H9 (cell line): ENCODE measurements around the gene ZKSCAN7. TPM values are rescaled to one million over a fixed set of nuclear protein-coding genes. Genes with fewer than 3 reads are reported as not detected.
A peak's percentile ranks its signal among the peaks of the same experiment; 100 is the strongest.

Experiments used
- DNase-seq: peaks from one replicate; pipeline ENCODE4 v3.0.0-alpha.2; 2017
- H2AFZ ChIP-seq: one replicate; pipeline ENCODE4 v1.6.1; 2013; ENCODE audit warnings: mild to moderate bottlenecking, low read length, control low read depth, moderate library complexity
- H2AK5ac ChIP-seq: 2 replicates; pipeline ENCODE4 v1.6.1; 2013; ENCODE audit warnings: low read length, control low read depth, mixed read lengths; ENCODE audit not compliant: insufficient read length
- H2BK120ac ChIP-seq: one replicate; pipeline ENCODE4 v1.6.1; 2013; ENCODE audit warnings: low read depth, mild to moderate bottlenecking, low read length, control low read depth, inconsistent platforms; ENCODE audit not compliant: poor library complexity, severe bottlenecking
- H2BK12ac ChIP-seq: 2 replicates; pipeline ENCODE4 v1.6.1; 2013; ENCODE audit warnings: low read length, control low read depth, mixed read lengths, low read depth; ENCODE audit not compliant: insufficient read length
- H2BK15ac ChIP-seq: 2 replicates; pipeline ENCODE4 v1.6.1; 2013; ENCODE audit warnings: low read depth, low read length, control low read depth
- H2BK20ac ChIP-seq: one replicate; pipeline ENCODE4 v1.6.1; 2013; ENCODE audit warnings: low read depth, mild to moderate bottlenecking, low read length, control low read depth, inconsistent platforms; ENCODE audit not compliant: poor library complexity, severe bottlenecking
- H2BK5ac ChIP-seq: 2 replicates; pipeline ENCODE4 v1.6.1; 2013; ENCODE audit warnings: low read length, control low read depth, mixed read lengths; ENCODE audit not compliant: insufficient read length
- H3K14ac ChIP-seq: 2 replicates; pipeline ENCODE4 v1.6.1; 2013; ENCODE audit warnings: low read length, control low read depth; ENCODE audit not compliant: insufficient read depth
- H3K18ac ChIP-seq: 2 replicates; pipeline ENCODE4 v1.6.1; 2013; ENCODE audit warnings: low read depth, mild to moderate bottlenecking, mixed read lengths, low read length, control low read depth; ENCODE audit not compliant: insufficient read length
- H3K23ac ChIP-seq: 2 replicates; pipeline ENCODE4 v1.6.1; 2013; ENCODE audit warnings: low read length, control low read depth, mixed read lengths, low read depth; ENCODE audit not compliant: insufficient read length
- H3K23me2 ChIP-seq: 2 replicates; pipeline ENCODE4 v1.6.1; 2013; ENCODE audit warnings: low read depth, mild to moderate bottlenecking, mixed read lengths, low read length, control low read depth; ENCODE audit not compliant: insufficient read length, poor library complexity, severe bottlenecking
- H3K27ac ChIP-seq: 2 replicates; pipeline ENCODE4 v1.5.1; 2013; ENCODE audit warnings: low read length, control low read depth, mixed read lengths, low read depth; ENCODE audit not compliant: insufficient read length
- H3K27me3 ChIP-seq: 2 replicates; pipeline ENCODE4 v1.6.1; 2013; ENCODE audit warnings: low read length, control low read depth, inconsistent platforms; ENCODE audit not compliant: insufficient read depth
- H3K4ac ChIP-seq: 2 replicates; pipeline ENCODE4 v1.6.1; 2013; ENCODE audit warnings: low read depth, mild to moderate bottlenecking, control low read depth, inconsistent platforms, low read length, moderate library complexity
- H3K4me1 ChIP-seq: 2 replicates; pipeline ENCODE4 v1.6.1; 2013; ENCODE audit warnings: low read length, control low read depth, inconsistent platforms; ENCODE audit not compliant: insufficient read depth
- H3K4me2 ChIP-seq: 2 replicates; pipeline ENCODE4 v1.6.1; 2013; ENCODE audit warnings: low read length, control low read depth, mixed read lengths; ENCODE audit not compliant: insufficient read length, insufficient read depth
- H3K56ac ChIP-seq: 2 replicates; pipeline ENCODE4 v1.6.1; 2013; ENCODE audit warnings: low read depth, mild to moderate bottlenecking, mixed read lengths, low read length, control low read depth; ENCODE audit not compliant: insufficient read length
- H3K79me1 ChIP-seq: 2 replicates; pipeline ENCODE4 v1.6.1; 2013; ENCODE audit warnings: low read depth, mild to moderate bottlenecking, moderate library complexity, low read length, control low read depth, inconsistent platforms; ENCODE audit not compliant: insufficient read depth, poor library complexity, severe bottlenecking
- H3K79me2 ChIP-seq: 2 replicates; pipeline ENCODE4 v1.6.1; 2013; ENCODE audit warnings: low read length, control low read depth, inconsistent platforms; ENCODE audit not compliant: insufficient read depth
- H3K9ac ChIP-seq: 2 replicates; pipeline ENCODE4 v1.6.1; 2013; ENCODE audit warnings: low read length, control low read depth, mixed read lengths; ENCODE audit not compliant: insufficient read length; ENCODE audit errors: extremely low read depth
- H3K9me3 ChIP-seq: one replicate; pipeline ENCODE4 v1.6.1; 2013; ENCODE audit warnings: low read depth, low read length, inconsistent platforms; ENCODE audit not compliant: control insufficient read depth
- H3T11ph ChIP-seq: one replicate; pipeline ENCODE4 v1.6.1; 2013; ENCODE audit warnings: mild to moderate bottlenecking, low read length, control low read depth, inconsistent platforms
- H4K20me1 ChIP-seq: one replicate; pipeline ENCODE4 v1.6.1; 2013; ENCODE audit not compliant: control insufficient read depth, insufficient read length, insufficient read depth
- H4K5ac ChIP-seq: 2 replicates; pipeline ENCODE4 v1.6.1; 2013; ENCODE audit warnings: low read depth, mild to moderate bottlenecking, mixed read lengths, low read length, control low read depth; ENCODE audit not compliant: insufficient read length
- H4K8ac ChIP-seq: replicated peaks from 2 replicates; pipeline ENCODE4 v1.6.1; 2013; ENCODE audit warnings: low read length, control low read depth, mixed read lengths, low read depth; ENCODE audit not compliant: insufficient read length
- H4K91ac ChIP-seq: 2 replicates; pipeline ENCODE4 v1.6.1; 2013; ENCODE audit warnings: low read depth, mild to moderate bottlenecking, moderate library complexity, mixed read lengths, low read length, control low read depth; ENCODE audit not compliant: insufficient read length
- H3K27ac Mint-ChIP-seq, 3 experiments: 2 replicates in 2 of 3; 3 replicates in 1 of 3; pipeline ENCODE4 v1.8.0; 2020 to 2021; ENCODE audit warnings: mixed read lengths in 3 of 3, mild to moderate bottlenecking in 1 of 3, moderate library complexity in 1 of 3
- H3K27me3 Mint-ChIP-seq: 2 replicates; pipeline ENCODE4 v1.8.0; 2021; ENCODE audit warnings: low read depth, mild to moderate bottlenecking, moderate library complexity, mixed read lengths
- H3K36me3 Mint-ChIP-seq, 3 experiments: 2 replicates in 2 of 3; 3 replicates in 1 of 3; pipeline ENCODE4 v1.8.0; 2020 to 2021; ENCODE audit warnings: low read depth in 3 of 3, mixed read lengths in 3 of 3; ENCODE audit not compliant: insufficient read depth in 1 of 3
- H3K4me1 Mint-ChIP-seq, 2 experiments: 2 replicates each; pipeline ENCODE4 v1.8.0; 2020; ENCODE audit warnings: mixed read lengths in 2 of 2
- H3K4me3 Mint-ChIP-seq, 2 experiments: 2 replicates in 1 of 2; 3 replicates in 1 of 2; pipeline ENCODE4 v1.8.0; 2020 to 2021; ENCODE audit warnings: mild to moderate bottlenecking in 2 of 2, mixed read lengths in 2 of 2, moderate library complexity in 1 of 2
- H3K9me3 Mint-ChIP-seq, 2 experiments: 2 replicates in 1 of 2; 3 replicates in 1 of 2; pipeline ENCODE4 v1.8.0; 2020; ENCODE audit warnings: mild to moderate bottlenecking in 2 of 2, mixed read lengths in 2 of 2, moderate library complexity in 1 of 2
- WGBS: extraction: QIAGEN DNeasy Blood & Tissue Kit; methylation state at CpG from one replicate; pipeline ENCODE4 v1.1.7; 2013; ENCODE audit warnings: missing lambda C conversion rate, low lambda C conversion rate, mixed read lengths; ENCODE audit not compliant: insufficient read length; ENCODE audit errors: extremely low coverage; 5-methylcytosine and 5-hydroxymethylcytosine counted together
- total RNA-seq: library from RNA; stranded (reverse); gene quantifications from 2 replicates; pipeline ENCODE4 v1.2.1, GENCODE V29; 2021
- TF ChIP-seq, protein P1 (sequence below): fragments of 200-600 bp; sonication (generic); conservative IDR thresholded peaks from 3 replicates; pipeline ENCODE4 v1.8.0; 2021; ENCODE audit warnings: antibody characterized with exemption, mild to moderate bottlenecking

ZKSCAN7 gene
- total RNA-seq, 1 experiment from 2014 or later = 8.7 TPM

DNA sequence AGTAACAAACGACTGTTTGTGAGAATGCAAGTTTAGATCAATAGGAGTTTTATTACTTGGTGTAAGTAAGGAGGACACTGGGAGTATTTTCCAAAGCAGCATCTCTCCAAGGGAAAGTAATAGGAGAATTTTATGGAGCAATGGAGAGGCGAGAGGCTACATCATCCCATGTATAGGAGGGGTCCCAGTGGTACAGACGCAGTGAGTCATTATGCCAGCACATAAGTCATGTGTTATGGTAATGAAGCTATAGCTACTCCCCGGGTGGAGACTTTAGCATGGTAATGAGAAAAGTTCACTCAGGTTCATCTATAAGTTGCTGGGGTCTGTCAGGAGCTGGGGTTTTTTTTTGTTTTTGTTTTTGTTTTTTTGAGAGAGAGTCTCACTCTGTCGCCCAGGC, 48.0 kb upstream of the ZKSCAN7 start:
- H3K36me3 Mint-ChIP-seq = peaks cover 11 to 41% (median 35%) of the 10 kb centered on the region in 3 experiments
- H2AK5ac ChIP-seq = no peak overlapping the region
- H3K14ac ChIP-seq = no peak overlapping the region
- no peak overlapping the region for H3T11ph ChIP-seq
- H3K79me1 ChIP-seq = peaks cover 3% of the 10 kb centered on the region
- H3K27ac Mint-ChIP-seq = peak overlapping the region in 2 of 3 experiments; percentile 12 to 86; a peak in 2 of 7 replicates
- no peaks in the 10 kb centered on the region for H3K27me3 ChIP-seq
- peaks cover 27 to 33% of the 10 kb centered on the region in 2 experiments for H3K4me1 Mint-ChIP-seq
- no peak overlapping the region for H3K4ac ChIP-seq
- no peaks in the 10 kb centered on the region for H3K27me3 Mint-ChIP-seq
- no peaks in the 10 kb centered on the region for H3K4me1 ChIP-seq
- peaks cover 14 to 25% of the 10 kb centered on the region in 2 experiments for H3K9me3 Mint-ChIP-seq
- H2BK5ac ChIP-seq = no peak overlapping the region
- H3K56ac ChIP-seq = no peak overlapping the region
- TF ChIP-seq, protein P1, sequence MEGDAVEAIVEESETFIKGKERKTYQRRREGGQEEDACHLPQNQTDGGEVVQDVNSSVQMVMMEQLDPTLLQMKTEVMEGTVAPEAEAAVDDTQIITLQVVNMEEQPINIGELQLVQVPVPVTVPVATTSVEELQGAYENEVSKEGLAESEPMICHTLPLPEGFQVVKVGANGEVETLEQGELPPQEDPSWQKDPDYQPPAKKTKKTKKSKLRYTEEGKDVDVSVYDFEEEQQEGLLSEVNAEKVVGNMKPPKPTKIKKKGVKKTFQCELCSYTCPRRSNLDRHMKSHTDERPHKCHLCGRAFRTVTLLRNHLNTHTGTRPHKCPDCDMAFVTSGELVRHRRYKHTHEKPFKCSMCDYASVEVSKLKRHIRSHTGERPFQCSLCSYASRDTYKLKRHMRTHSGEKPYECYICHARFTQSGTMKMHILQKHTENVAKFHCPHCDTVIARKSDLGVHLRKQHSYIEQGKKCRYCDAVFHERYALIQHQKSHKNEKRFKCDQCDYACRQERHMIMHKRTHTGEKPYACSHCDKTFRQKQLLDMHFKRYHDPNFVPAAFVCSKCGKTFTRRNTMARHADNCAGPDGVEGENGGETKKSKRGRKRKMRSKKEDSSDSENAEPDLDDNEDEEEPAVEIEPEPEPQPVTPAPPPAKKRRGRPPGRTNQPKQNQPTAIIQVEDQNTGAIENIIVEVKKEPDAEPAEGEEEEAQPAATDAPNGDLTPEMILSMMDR = no peak
- H3K4me2 ChIP-seq = no peak overlapping the region
- H3K79me2 ChIP-seq = peaks cover 7% of the 10 kb centered on the region; the same call in 1 of the 2 replicates
- peak overlapping the region in 1 of 2 experiments; percentile 8; a peak in 1 of 5 replicates for H3K4me3 Mint-ChIP-seq
- no peak overlapping the region for H2BK20ac ChIP-seq
- no peak overlapping the region for H3K9ac ChIP-seq
- DNase-seq = no peak
- H3K23me2 ChIP-seq = no peaks in the 10 kb centered on the region
- H2BK12ac ChIP-seq = no peak overlapping the region
- no peak overlapping the region for H3K18ac ChIP-seq
- WGBS = no CpG with 5 or more reads among the region's 5 CpGs
- no peak overlapping the region for H2BK15ac ChIP-seq
- H3K9me3 ChIP-seq = no peaks in the 10 kb centered on the region
- no peak overlapping the region for H4K91ac ChIP-seq
- H4K20me1 ChIP-seq = no peaks in the 10 kb centered on the region
- H3K23ac ChIP-seq = no peak overlapping the region
- no peak overlapping the region for H3K27ac ChIP-seq
- H4K5ac ChIP-seq = no peak overlapping the region
- H4K8ac ChIP-seq = no peak overlapping the region
- no peak overlapping the region for H2BK120ac ChIP-seq
- H2AFZ ChIP-seq = no peak overlapping the region
